Embryonic facial prominence (tissue), 1 donor: ENCODE results near the gene ZNF557.

ENCODE experiments used
- DNase-seq: peaks from one replicate; pipeline ENCODE4 v3.0.0-alpha.2; 2016; ENCODE audit errors: extremely low spot score

Gene ZNF557

GRCh38 chr19:7125221-7125620, 55.7 kb downstream of the ZNF557 start:
- no peak for DNase-seq

GRCh38 chr19:7126132-7126531, 56.6 kb downstream of the ZNF557 start:
- DNase-seq = no peak

- no peak for DNase-seq
Measured at GRCh38 chr19:7130043-7130442, 60.5 kb downstream of the ZNF557 start.

- DNase-seq = no peak
Measured at GRCh38 chr19:7132054-7132453, 62.6 kb downstream of the ZNF557 start.

- no peak for DNase-seq
Measured at GRCh38 chr19:7137120-7137519, 67.6 kb downstream of the ZNF557 start.
